Endodermal cell (in vitro differentiated cells): ENCODE measurements around the gene SEH1L. TPM values are rescaled to one million over a fixed set of nuclear protein-coding genes. Genes with fewer than 3 reads are reported as not detected.

Source experiments
- DNase-seq: peaks from one replicate; pipeline ENCODE4 v3.0.0-alpha.2; 2017
- H3K27ac ChIP-seq: 2 replicates; pipeline ENCODE4 v1.5.1; 2013; ENCODE audit warnings: mild to moderate bottlenecking, low read depth, low read length, moderate library complexity
- H3K27me3 ChIP-seq: 2 replicates; pipeline ENCODE4 v1.6.1; 2013; ENCODE audit warnings: mild to moderate bottlenecking, low read length, moderate library complexity; ENCODE audit not compliant: insufficient read depth, control insufficient read depth, poor library complexity, severe bottlenecking
- H3K36me3 ChIP-seq: 2 replicates; pipeline ENCODE4 v1.7.0; 2013; ENCODE audit warnings: mild to moderate bottlenecking, low read length, moderate library complexity; ENCODE audit not compliant: control insufficient read depth, insufficient read depth
- H3K4me1 ChIP-seq: one replicate; pipeline ENCODE4 v1.7.0; 2013; ENCODE audit warnings: low read length; ENCODE audit not compliant: control insufficient read depth, insufficient read depth
- H3K4me3 ChIP-seq: 2 replicates; pipeline ENCODE4 v1.5.1; 2013; ENCODE audit warnings: mild to moderate bottlenecking, low read length, moderate library complexity
- H3K9ac ChIP-seq: 2 replicates; pipeline ENCODE4 v1.6.1; 2013; ENCODE audit warnings: mild to moderate bottlenecking, low read length, moderate library complexity; ENCODE audit not compliant: poor library complexity, severe bottlenecking; ENCODE audit errors: extremely low read depth
- H3K9me3 ChIP-seq: 2 replicates; pipeline ENCODE4 v1.6.1; 2013; ENCODE audit warnings: mild to moderate bottlenecking, low read length, moderate library complexity; ENCODE audit not compliant: control insufficient read depth
- H3K27ac Mint-ChIP-seq: 2 replicates; pipeline ENCODE4 v1.8.0; 2020; ENCODE audit warnings: mixed read lengths
- H3K27me3 Mint-ChIP-seq: 2 replicates; pipeline ENCODE4 v1.8.0; 2021; ENCODE audit warnings: mild to moderate bottlenecking, mixed read lengths; ENCODE audit not compliant: insufficient read depth
- H3K36me3 Mint-ChIP-seq: 2 replicates; pipeline ENCODE4 v1.8.0; 2020; ENCODE audit warnings: low read depth, mixed read lengths
- H3K4me1 Mint-ChIP-seq: 2 replicates; pipeline ENCODE4 v1.8.0; 2020; ENCODE audit warnings: mixed read lengths
- H3K4me3 Mint-ChIP-seq: 2 replicates; pipeline ENCODE4 v1.8.0; 2020; ENCODE audit warnings: mild to moderate bottlenecking, moderate library complexity, mixed read lengths
- H3K9me3 Mint-ChIP-seq: 2 replicates; pipeline ENCODE4 v1.8.0; 2020; ENCODE audit warnings: mild to moderate bottlenecking, mixed read lengths
- CTCF ChIP-seq: fragments of 200-600 bp; sonication (generic); conservative IDR thresholded peaks from 2 replicates; pipeline ENCODE4 v1.5.0; 2021; ENCODE audit warnings: antibody characterized with exemption, mild to moderate bottlenecking
- WGBS, 2 experiments: methylation state at CpG; one replicate each; pipeline versions ENCODE4 v1.1.5 to v1.1.7; 2013; ENCODE audit warnings: missing lambda C conversion rate in 2 of 2, mixed read lengths in 1 of 2; ENCODE audit not compliant: insufficient coverage in 1 of 2, insufficient read length in 1 of 2; 5-methylcytosine and 5-hydroxymethylcytosine counted together
- total RNA-seq, 2 donors: library from RNA; stranded (reverse); fragmentation: NEBNext Ultra II Directional in 1 of 2; extraction: Animal tissue kit (Norgen Biotek cat#: 25700) in 1 of 2; gene quantifications; 2 replicates in 1 of 2; 3 replicates in 1 of 2; pipeline ENCODE4 v1.2.1, GENCODE V29; 2021

SEH1L gene
- total RNA-seq, 2 donors from 2014 or later = 58.4 to 63.0 TPM

DNA sequence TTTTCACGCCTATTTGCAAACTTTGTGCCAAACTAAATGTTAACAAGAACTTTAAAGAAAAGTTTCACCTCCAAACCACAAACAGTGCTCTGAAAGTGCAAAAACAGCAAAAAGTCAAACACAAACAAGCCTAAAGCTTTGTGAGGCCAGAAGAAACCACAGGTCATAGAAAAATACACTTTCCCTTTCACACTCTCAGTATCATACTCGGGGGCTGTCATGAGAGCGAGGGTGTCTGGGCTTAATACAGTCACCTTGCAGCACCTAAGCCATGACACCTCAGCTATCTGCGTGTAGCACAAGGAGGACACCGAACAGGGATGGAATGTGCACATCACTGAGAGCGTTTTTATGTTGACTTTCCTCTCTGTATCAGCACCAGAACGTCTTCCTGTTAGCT lies 26.6 kb upstream of the SEH1L start:
- Histone ChIP-seq H3K9ac (no peak overlapping the region), H3K4me1 (no peaks in the 10 kb centered on the region), H3K4me3 (no peak overlapping the region), H3K27ac (no peak overlapping the region), H3K27me3 (no peaks in the 10 kb centered on the region), H3K9me3 (no peaks in the 10 kb centered on the region), H3K36me3 (no peaks in the 10 kb centered on the region)
- Mint-ChIP-seq H3K9me3 (no peaks in the 10 kb centered on the region), H3K27me3 (peaks cover 2% of the 10 kb centered on the region), H3K27ac (no peak overlapping the region), H3K36me3 (no peaks in the 10 kb centered on the region), H3K4me3 (no peak overlapping the region), H3K4me1 (no peaks in the 10 kb centered on the region)
- WGBS, 2 experiments = 90 to 93% methylated on average over 7 of the region's 7 CpGs
- DNase-seq = no peak
- no peak for TF ChIP-seq CTCF

DNA sequence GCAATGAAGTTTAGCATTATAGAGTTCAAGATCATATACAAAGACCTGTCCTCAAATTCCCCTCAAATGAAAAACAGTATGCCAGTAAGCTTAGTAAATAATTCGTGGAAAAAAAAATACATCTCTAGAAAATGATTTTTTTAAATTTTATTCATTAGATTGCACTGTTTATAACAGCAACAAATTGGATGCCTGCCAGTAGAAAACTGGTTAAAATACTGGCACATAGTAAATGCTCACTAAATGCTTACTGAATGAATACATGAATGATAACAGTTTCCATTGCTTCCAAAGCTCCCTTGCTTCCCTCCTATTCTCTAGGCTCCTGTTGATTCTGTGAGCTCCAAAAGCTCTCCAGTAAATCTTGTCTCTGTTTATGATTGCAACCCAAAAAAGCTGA lies 25.5 kb upstream of the SEH1L start:
- H3K36me3 Mint-ChIP-seq = no peaks in the 10 kb centered on the region

DNA sequence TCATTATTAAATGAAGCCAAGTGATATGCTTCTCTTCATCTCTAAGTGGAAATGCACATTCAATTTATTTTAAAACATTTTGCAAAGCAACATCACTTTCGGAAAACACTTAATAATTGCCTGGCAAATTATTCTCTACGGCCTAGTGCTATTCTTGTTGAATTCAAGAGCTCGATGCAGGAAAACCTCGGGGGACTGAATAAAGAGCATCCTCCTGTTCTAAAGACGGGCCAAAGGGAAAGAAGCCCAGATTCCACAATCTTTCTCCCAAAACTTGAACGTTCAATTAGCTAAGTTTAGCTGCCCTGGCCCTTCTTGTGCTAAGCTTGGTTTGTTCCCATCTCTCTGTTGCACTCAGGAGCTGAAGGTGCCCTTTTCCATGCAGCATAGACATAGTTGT lies 23.2 kb upstream of the SEH1L start:
- H3K36me3 Mint-ChIP-seq = no peaks in the 10 kb centered on the region

More for the DNA sequence above, 25.5 kb upstream of the SEH1L start:
- 100% methylated on average over 1 of the region's 1 CpG; no CpG with 5 or more reads in 1 of the 2 experiments for WGBS, 2 experiments
- no peaks in the 10 kb centered on the region for H3K4me1 Mint-ChIP-seq
- no peak for TF ChIP-seq CTCF
- no peak overlapping the region for H3K27ac Mint-ChIP-seq
- Histone ChIP-seq H3K9me3 (no peaks in the 10 kb centered on the region), H3K9ac (no peak overlapping the region), H3K4me1 (no peaks in the 10 kb centered on the region), H3K36me3 (no peaks in the 10 kb centered on the region), H3K27me3 (no peaks in the 10 kb centered on the region), H3K4me3 (no peak overlapping the region), H3K27ac (no peak overlapping the region)
- no peak overlapping the region for H3K4me3 Mint-ChIP-seq
- H3K9me3 Mint-ChIP-seq = no peaks in the 10 kb centered on the region
- DNase-seq = no peak
- peaks cover 2% of the 10 kb centered on the region for H3K27me3 Mint-ChIP-seq

More for the DNA sequence above, 23.2 kb upstream of the SEH1L start:
- no peak for DNase-seq
- Histone ChIP-seq H3K27ac (no peak overlapping the region), H3K9ac (no peak overlapping the region), H3K27me3 (no peaks in the 10 kb centered on the region), H3K36me3 (no peaks in the 10 kb centered on the region), H3K9me3 (no peaks in the 10 kb centered on the region), H3K4me3 (no peak overlapping the region), H3K4me1 (no peaks in the 10 kb centered on the region)
- Mint-ChIP-seq H3K9me3 (no peaks in the 10 kb centered on the region), H3K4me1 (no peaks in the 10 kb centered on the region), H3K27ac (no peak overlapping the region), H3K4me3 (no peak overlapping the region), H3K27me3 (peaks cover 2% of the 10 kb centered on the region)
- no peak for TF ChIP-seq CTCF
- WGBS, 2 experiments = 86 to 90% methylated on average over 5 to 6 of the region's 6 CpGs
